22Rv1 (cell line): ENCODE data around the gene AEN.

Experiments
- CTCF ChIP-seq: fragments of 450-650 bp; IDR thresholded peaks from 2 replicates; pipeline ENCODE4 v1.5.1; 2017; ENCODE audit warnings: mild to moderate bottlenecking
- ZFX ChIP-seq: fragments of 450-650 bp; IDR thresholded peaks from 2 replicates; pipeline ENCODE4 v1.6.1; 2017; ENCODE audit warnings: antibody characterized with exemption, borderline replicate concordance

- TF ChIP-seq CTCF (no peak), ZFX (no peak)
These were observed 32.3 kb downstream of the AEN start for GRCh38 chr15:88653200-88654064.
